ENCODE data around the gene CDH4. TPM values are rescaled to one million over a fixed set of nuclear protein-coding genes. Genes with fewer than 3 reads are reported as not detected.

The CDH4 gene
- total and polyA plus RNA-seq, 2 of the 13 experiments (the other 11 are each of a cell fraction or from before 2014, with no cell fraction given): not detected

DNA sequence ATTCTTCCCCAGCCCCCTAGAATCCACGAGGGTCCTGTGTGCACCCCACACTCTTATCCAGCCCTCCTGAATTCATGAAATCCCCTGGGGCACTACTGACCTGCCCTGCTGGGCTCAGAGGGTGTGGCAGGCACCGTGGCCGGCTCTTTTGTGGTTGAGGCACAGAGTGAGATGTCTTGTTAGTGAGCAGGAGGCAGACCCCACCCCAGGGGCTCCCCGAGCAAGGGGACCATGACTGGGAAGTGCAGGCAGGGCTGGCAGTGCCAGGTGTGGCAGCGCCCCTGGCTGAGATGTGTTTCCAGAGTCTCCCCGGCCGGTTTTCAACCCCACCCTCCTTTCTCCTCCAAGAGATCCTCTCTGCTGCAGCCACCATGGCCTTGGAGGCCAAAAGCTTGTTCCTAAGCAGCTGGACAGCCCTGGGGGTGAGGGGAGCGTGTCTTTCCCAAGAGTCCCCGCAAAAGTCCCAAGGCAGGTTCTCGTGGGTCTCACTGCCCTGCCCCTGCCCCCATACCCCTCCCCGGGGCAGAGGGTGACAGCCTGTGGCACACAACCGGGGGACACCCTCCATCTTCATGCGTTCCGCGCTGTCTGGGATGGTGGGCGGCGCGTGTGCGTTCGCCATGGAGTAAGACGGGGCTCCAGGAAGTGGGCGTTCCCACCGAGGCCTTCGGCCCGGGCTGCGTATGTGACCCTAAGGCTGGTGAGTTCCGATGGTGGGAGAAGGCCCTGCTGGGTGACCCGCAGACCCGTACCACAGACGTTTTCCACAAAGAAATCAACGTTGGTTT, 604.8 kb downstream of the CDH4 start:
- Histone ChIP-seq H3K4me2 (ENCODE audit: low read depth, low read length) (no peak overlapping the region), H3K79me2 (ENCODE audit: insufficient read depth, low read length) (no peaks in the 10 kb centered on the region), H4K20me1 (ENCODE audit: insufficient read depth, low read length) (no peaks in the 10 kb centered on the region), H3K4me3 (replicated peaks in 1 of 3; ENCODE audit: insufficient read depth in 1 of 3, low read depth in 2 of 3, low read length in 3 of 3) (no peak overlapping the region), H3K27ac (ENCODE audit: extremely low read length, insufficient read depth, low read length) (no peak overlapping the region), H2AFZ (ENCODE audit: low read length) (no peak overlapping the region), H3K36me3 (replicated peaks in 1 of 2; ENCODE audit: control insufficient read depth in 1 of 2, insufficient read depth in 2 of 2, low read length in 2 of 2) (no peaks in the 10 kb centered on the region), H3K4me1 (ENCODE audit: insufficient read depth, low read length) (no peaks in the 10 kb centered on the region), H3K9ac (ENCODE audit: insufficient read depth, low read depth, low read length) (no peak overlapping the region), H3K9me3 (ENCODE audit: low read length) (no peaks in the 10 kb centered on the region), H3K27me3 (ENCODE audit: control insufficient read depth in 1 of 2, insufficient read depth in 2 of 2, low read length in 2 of 2) (peaks cover 25 to 79% of the 10 kb centered on the region in 2 experiments)
- intact Hi-C loops (cut with micrococcal nuclease; ENCODE audit: unreplicated experiment): no loop called here
- in situ Hi-C loops (cut with HindIII; ENCODE audit: extremely low pct_ligation_motif_present, low pct_unique_long_range_greater_than_20kb): no loop called here
- TF ChIP-seq, protein P1, sequence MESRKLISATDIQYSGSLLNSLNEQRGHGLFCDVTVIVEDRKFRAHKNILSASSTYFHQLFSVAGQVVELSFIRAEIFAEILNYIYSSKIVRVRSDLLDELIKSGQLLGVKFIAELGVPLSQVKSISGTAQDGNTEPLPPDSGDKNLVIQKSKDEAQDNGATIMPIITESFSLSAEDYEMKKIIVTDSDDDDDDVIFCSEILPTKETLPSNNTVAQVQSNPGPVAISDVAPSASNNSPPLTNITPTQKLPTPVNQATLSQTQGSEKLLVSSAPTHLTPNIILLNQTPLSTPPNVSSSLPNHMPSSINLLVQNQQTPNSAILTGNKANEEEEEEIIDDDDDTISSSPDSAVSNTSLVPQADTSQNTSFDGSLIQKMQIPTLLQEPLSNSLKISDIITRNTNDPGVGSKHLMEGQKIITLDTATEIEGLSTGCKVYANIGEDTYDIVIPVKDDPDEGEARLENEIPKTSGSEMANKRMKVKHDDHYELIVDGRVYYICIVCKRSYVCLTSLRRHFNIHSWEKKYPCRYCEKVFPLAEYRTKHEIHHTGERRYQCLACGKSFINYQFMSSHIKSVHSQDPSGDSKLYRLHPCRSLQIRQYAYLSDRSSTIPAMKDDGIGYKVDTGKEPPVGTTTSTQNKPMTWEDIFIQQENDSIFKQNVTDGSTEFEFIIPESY (CRISPR knock-in tag; IDR thresholded peaks at IDR 0.05): no peak
- TF ChIP-seq ZNF121 (CRISPR knock-in tag; IDR thresholded peaks at IDR 0.05): peak; percentile 34; the same call in 1 of the 2 replicates
- ATAC-seq (no peak), FAIRE-seq (no peak), DNase-seq (ENCODE audit: low spot score) (no peak)
- WGBS (ENCODE audit: low lambda C conversion rate): 47% methylated on average over 31 of the region's 31 CpGs
- POLR2A ChIA-PET: no interaction called here
- CTCF ChIA-PET (ENCODE audit: low intra/inter-chr PET ratio, low total read pairs): no interaction called here
- no TSS peak for BruUV-seq (replicated peaks)

DNA sequence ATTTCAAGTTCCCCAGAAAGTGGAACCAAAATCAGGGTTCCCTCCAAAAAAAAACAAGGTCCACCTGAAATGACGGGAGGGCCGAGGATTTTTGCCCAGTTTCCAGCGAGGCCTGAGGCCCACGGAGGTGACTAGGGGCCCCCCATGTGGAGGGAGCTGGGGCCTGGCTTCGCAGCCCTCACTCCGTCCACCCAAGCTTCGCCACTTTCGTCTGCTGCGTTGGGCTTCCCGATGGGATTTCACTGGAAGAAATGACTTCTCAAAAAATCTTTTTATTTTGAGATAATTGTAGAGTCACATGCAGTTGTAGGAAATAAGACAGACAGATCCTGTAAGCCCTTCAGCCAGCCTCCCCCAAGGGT, 605.3 kb downstream of the CDH4 start:
- no peak overlapping the region for H3K4me2 ChIP-seq (ENCODE audit: low read depth, low read length)
- H4K20me1 ChIP-seq (ENCODE audit: insufficient read depth, low read length): no peaks in the 10 kb centered on the region
- no peaks in the 10 kb centered on the region for H3K4me1 ChIP-seq (ENCODE audit: insufficient read depth, low read length)
- peaks cover 20 to 79% of the 10 kb centered on the region in 2 experiments for H3K27me3 ChIP-seq (ENCODE audit: control insufficient read depth in 1 of 2, insufficient read depth in 2 of 2, low read length in 2 of 2)
- H3K36me3 ChIP-seq (replicated peaks in 1 of 2; ENCODE audit: control insufficient read depth in 1 of 2, insufficient read depth in 2 of 2, low read length in 2 of 2): no peaks in the 10 kb centered on the region
- in situ Hi-C loops (cut with HindIII; ENCODE audit: extremely low pct_ligation_motif_present, low pct_unique_long_range_greater_than_20kb): no loop called here
- DNase-seq (ENCODE audit: low spot score): no peak
- no TSS peak for BruUV-seq (replicated peaks)
- ChIA-PET POLR2A (no interaction called here), CTCF (ENCODE audit: low intra/inter-chr PET ratio, low total read pairs) (no interaction called here)
- 40% methylated on average over 10 of the region's 10 CpGs for WGBS (ENCODE audit: low lambda C conversion rate)
- FAIRE-seq: no peak
- no peaks in the 10 kb centered on the region for H3K79me2 ChIP-seq (ENCODE audit: insufficient read depth, low read length)
- no peak overlapping the region for H2AFZ ChIP-seq (ENCODE audit: low read length)
- no peak for ATAC-seq
- no peaks in the 10 kb centered on the region for H3K9me3 ChIP-seq (ENCODE audit: low read length)
- intact Hi-C loops (cut with micrococcal nuclease; ENCODE audit: unreplicated experiment): no loop called here
- no peak overlapping the region for H3K27ac ChIP-seq (ENCODE audit: extremely low read length, insufficient read depth, low read length)
- H3K4me3 ChIP-seq (replicated peaks in 1 of 3; ENCODE audit: insufficient read depth in 1 of 3, low read depth in 2 of 3, low read length in 3 of 3): no peak overlapping the region
- H3K9ac ChIP-seq (ENCODE audit: insufficient read depth, low read depth, low read length): no peak overlapping the region
- TF ChIP-seq KAT2B (IDR thresholded peaks at IDR 0.05; ENCODE audit: borderline replicate concordance, low read depth, low read length) (no peak), ZNF567 (CRISPR knock-in tag; IDR thresholded peaks at IDR 0.05; ENCODE audit: borderline replicate concordance) (no peak), ARNT (IDR thresholded peaks at IDR 0.05) (no peak), BRD4 (CRISPR knock-in tag; IDR thresholded peaks at IDR 0.05) (no peak), REXO4 (CRISPR knock-in tag; IDR thresholded peaks at IDR 0.05; ENCODE audit: borderline replicate concordance) (no peak), TARDBP (CRISPR knock-in tag; IDR thresholded peaks at IDR 0.05) (no peak), RBFOX2 (IDR thresholded peaks at IDR 0.05; ENCODE audit: low read depth, low read length) (no peak), ZNF431 (CRISPR knock-in tag; IDR thresholded peaks at IDR 0.05; ENCODE audit: borderline replicate concordance, low read depth) (no peak), ZMAT3 (CRISPR knock-in tag; conservative IDR thresholded peaks at IDR 0.05) (no peak), ZNF205 (CRISPR knock-in tag; IDR thresholded peaks at IDR 0.05) (no peak), ZNF337 (CRISPR knock-in tag; IDR thresholded peaks at IDR 0.05; ENCODE audit: borderline replicate concordance, low read depth) (no peak)
- TF ChIP-seq, protein P2, sequence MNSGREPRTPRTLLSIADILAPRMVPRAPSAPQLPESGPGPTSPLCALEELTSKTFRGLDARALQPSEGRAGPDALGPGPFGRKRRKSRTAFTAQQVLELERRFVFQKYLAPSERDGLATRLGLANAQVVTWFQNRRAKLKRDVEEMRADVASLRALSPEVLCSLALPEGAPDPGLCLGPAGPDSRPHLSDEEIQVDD (CRISPR knock-in tag; IDR thresholded peaks at IDR 0.05; ENCODE audit: borderline replicate concordance): no peak
- TF ChIP-seq, protein P3, sequence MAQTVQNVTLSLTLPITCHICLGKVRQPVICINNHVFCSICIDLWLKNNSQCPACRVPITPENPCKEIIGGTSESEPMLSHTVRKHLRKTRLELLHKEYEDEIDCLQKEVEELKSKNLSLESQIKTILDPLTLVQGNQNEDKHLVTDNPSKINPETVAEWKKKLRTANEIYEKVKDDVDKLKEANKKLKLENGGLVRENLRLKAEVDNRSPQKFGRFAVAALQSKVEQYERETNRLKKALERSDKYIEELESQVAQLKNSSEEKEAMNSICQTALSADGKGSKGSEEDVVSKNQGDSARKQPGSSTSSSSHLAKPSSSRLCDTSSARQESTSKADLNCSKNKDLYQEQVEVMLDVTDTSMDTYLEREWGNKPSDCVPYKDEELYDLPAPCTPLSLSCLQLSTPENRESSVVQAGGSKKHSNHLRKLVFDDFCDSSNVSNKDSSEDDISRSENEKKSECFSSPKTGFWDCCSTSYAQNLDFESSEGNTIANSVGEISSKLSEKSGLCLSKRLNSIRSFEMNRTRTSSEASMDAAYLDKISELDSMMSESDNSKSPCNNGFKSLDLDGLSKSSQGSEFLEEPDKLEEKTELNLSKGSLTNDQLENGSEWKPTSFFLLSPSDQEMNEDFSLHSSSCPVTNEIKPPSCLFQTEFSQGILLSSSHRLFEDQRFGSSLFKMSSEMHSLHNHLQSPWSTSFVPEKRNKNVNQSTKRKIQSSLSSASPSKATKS (CRISPR knock-in tag; IDR thresholded peaks at IDR 0.05): no peak

Measured in HepG2 (cell line).